A673 (cell line): ENCODE results near the gene LRP1. TPM values are rescaled to one million over a fixed set of nuclear protein-coding genes. Genes with fewer than 3 reads are reported as not detected.

Experiments
- BruUV-seq: library from RNA; stranded (reverse); fragments of 400-500 nt; replicated peaks from 2 replicates; lab custom pipeline; 2021; lab: Mats Ljungman, UMichigan
- CTCF ChIA-PET: fragments of 300-600 bp; sonication (Branson Sonifier 250); formaldehyde crosslinking; loops from one replicate; lab custom pipeline; 2022; ENCODE audit warnings: antibody characterized with exemption; lab: Charles Lee
- POLR2A ChIA-PET: fragments of 300-600 bp; sonication (Branson Sonifier 250); formaldehyde crosslinking; loops from one replicate; lab custom pipeline; 2022; ENCODE audit warnings: antibody characterized with exemption; ENCODE audit not compliant: low non-redundant PET; lab: Charles Lee
- DNase-seq: peaks from one replicate; pipeline ENCODE4 v3.0.0-alpha.2; 2015; ENCODE audit warnings: low spot score
- H3K27ac ChIP-seq: fragments of 200-600 bp; sonication (generic); 2 replicates; pipeline ENCODE4 v1.5.1; 2016; ENCODE audit warnings: mixed run types, low read depth, mild to moderate bottlenecking, mixed read lengths, antibody characterized with exemption, low read length; ENCODE audit not compliant: poor library complexity, severe bottlenecking
- H3K27me3 ChIP-seq: fragments of 200-600 bp; sonication (generic); replicated peaks from 2 replicates; pipeline ENCODE4 v1.6.1; 2017; ENCODE audit warnings: mixed run types, low read depth, mild to moderate bottlenecking, mixed read lengths, antibody characterized with exemption, low read length; ENCODE audit not compliant: insufficient read depth, poor library complexity
- H3K36me3 ChIP-seq: fragments of 200-600 bp; sonication (generic); 2 replicates; pipeline ENCODE4 v1.6.1; 2016; ENCODE audit warnings: mixed run types, mild to moderate bottlenecking, mixed read lengths, antibody characterized with exemption, low read length; ENCODE audit not compliant: insufficient read depth, poor library complexity, severe bottlenecking
- H3K4me1 ChIP-seq: fragments of 200-600 bp; sonication (generic); 2 replicates; pipeline ENCODE4 v1.6.1; 2017; ENCODE audit warnings: mixed run types, mild to moderate bottlenecking, mixed read lengths, antibody characterized with exemption, low read length; ENCODE audit not compliant: insufficient read depth, poor library complexity, severe bottlenecking
- H3K4me3 ChIP-seq: fragments of 200-600 bp; sonication (generic); 2 replicates; pipeline ENCODE4 v1.5.1; 2016; ENCODE audit warnings: low read depth, mixed run types, mild to moderate bottlenecking, mixed read lengths, low read length; ENCODE audit not compliant: poor library complexity, severe bottlenecking
- H3K9me3 ChIP-seq: fragments of 200-600 bp; sonication (generic); 2 replicates; pipeline ENCODE4 v1.6.1; 2016; ENCODE audit warnings: mixed run types, low read depth, mild to moderate bottlenecking, mixed read lengths, antibody characterized with exemption, low read length; ENCODE audit not compliant: poor library complexity, severe bottlenecking
- CTCF ChIP-seq: fragments of 300-800, 200-600 bp; sonication (generic); conservative IDR thresholded peaks from 2 replicates; pipeline ENCODE4 v1.5.1; 2017; ENCODE audit warnings: low read depth, mild to moderate bottlenecking, antibody characterized with exemption, low read length, moderate library complexity, mixed read lengths
- EZH2 ChIP-seq: fragments of 200-600 bp; sonication (generic); IDR thresholded peaks from 2 replicates; pipeline ENCODE4 v1.6.1; 2017; ENCODE audit warnings: borderline replicate concordance, low read depth, mild to moderate bottlenecking, mixed read lengths, antibody characterized with exemption, low read length; ENCODE audit not compliant: poor library complexity, severe bottlenecking
- intact Hi-C: fragments of 100-400 bp; cut with micrococcal nuclease; formaldehyde crosslinking; loops from one replicate; pipeline ENCODE4 v1.10.0; 2022; ENCODE audit not compliant: unreplicated experiment
- total RNA-seq: library from RNA; stranded (reverse); gene quantifications from 2 replicates; pipeline ENCODE4 v1.2.3, GENCODE V29; 2021

The LRP1 gene
- total RNA-seq, 1 experiment from 2014 or later = 31.0 TPM

GRCh38 chr12:57234233-57234570 is 105.9 kb downstream of the LRP1 start:
- BruUV-seq = TSS peak; percentile 25
- TF ChIP-seq EZH2 (no peak), CTCF (no peak)
- Histone ChIP-seq H3K4me3 (no peak overlapping the region), H3K27me3 (no peaks in the 10 kb centered on the region), H3K27ac (peak overlapping the region; percentile 32), H3K36me3 (peaks cover 43% of the 10 kb centered on the region), H3K4me1 (peaks cover 40% of the 10 kb centered on the region), H3K9me3 (no peaks in the 10 kb centered on the region)
- CTCF ChIA-PET = no interaction called here
- no peak for DNase-seq
- POLR2A ChIA-PET = no interaction called here
- intact Hi-C loops = no loop called here

GRCh38 chr12:57234571-57235016 is 106.3 kb downstream of the LRP1 start:
- ChIA-PET POLR2A (no interaction called here), CTCF (no interaction called here)
- Histone ChIP-seq H3K36me3 (peaks cover 43% of the 10 kb centered on the region), H3K4me1 (peaks cover 42% of the 10 kb centered on the region), H3K4me3 (no peak overlapping the region), H3K27ac (peak overlapping the region; percentile 32), H3K9me3 (no peaks in the 10 kb centered on the region), H3K27me3 (no peaks in the 10 kb centered on the region)
- BruUV-seq = no TSS peak
- no peak for DNase-seq
- TF ChIP-seq CTCF (no peak), EZH2 (no peak)
- intact Hi-C loops = no loop called here

- H3K36me3 ChIP-seq = peaks cover 43% of the 10 kb centered on the region
- no peaks in the 10 kb centered on the region for H3K27me3 ChIP-seq
- POLR2A ChIA-PET = no interaction called here
- H3K4me3 ChIP-seq = no peak overlapping the region
- TF ChIP-seq CTCF = no peak
- no peak for TF ChIP-seq EZH2
- no peaks in the 10 kb centered on the region for H3K9me3 ChIP-seq
- intact Hi-C loops = no loop called here
- no peak overlapping the region for H3K27ac ChIP-seq
- CTCF ChIA-PET = no interaction called here
- no TSS peak for BruUV-seq
- DNase-seq = no peak
- peaks cover 46% of the 10 kb centered on the region for H3K4me1 ChIP-seq
These were observed 106.9 kb downstream of the LRP1 start for GRCh38 chr12:57235017-57235727.
